GM04503 (cell line): Measurements from ENCODE around the gene CDC20B.

ENCODE experiments used
- DNase-seq: peaks from one replicate; pipeline ENCODE4 v3.0.0-alpha.2; 2012; ENCODE audit warnings: low read depth

CDC20B gene

GRCh38 chr5:55172937-55173686, at the start of gene CDC20B:
Gene CDC20B, minus strand, starts transcription at chr5:55173177. Its CDS starts 177 bp downstream, at chr5:55173000.
- no peak for DNase-seq

- no peak for DNase-seq
Measured at GRCh38 chr5:55222092-55222984, 49.4 kb upstream of the CDC20B start.

- no peak for DNase-seq
Measured at GRCh38 chr5:55220433-55221185, 47.6 kb upstream of the CDC20B start.

- no peak for DNase-seq
Measured at GRCh38 chr5:55219770-55220169, 46.8 kb upstream of the CDC20B start.

GRCh38 chr5:55218967-55219366, 46.0 kb upstream of the CDC20B start:
- no peak for DNase-seq

GRCh38 chr5:55211184-55211874, 38.4 kb upstream of the CDC20B start:
- no peak for DNase-seq

- no peak for DNase-seq
Measured at GRCh38 chr5:55205001-55205400, 32.0 kb upstream of the CDC20B start.

- no peak for DNase-seq
Measured at GRCh38 chr5:55191165-55191564, 18.2 kb upstream of the CDC20B start.

- DNase-seq = no peak
Measured at GRCh38 chr5:55188656-55189540, 15.9 kb upstream of the CDC20B start.

- no peak for DNase-seq
Measured at GRCh38 chr5:55187370-55187769, 14.4 kb upstream of the CDC20B start.

GRCh38 chr5:55180016-55180415, 7.0 kb upstream of the CDC20B start:
- no peak for DNase-seq

- no peak for DNase-seq
Measured at GRCh38 chr5:55177078-55177477, 4.1 kb upstream of the CDC20B start.

GRCh38 chr5:55176176-55176818, 3.3 kb upstream of the CDC20B start:
- no peak for DNase-seq

- DNase-seq = no peak
Measured at GRCh38 chr5:55175781-55176175, 2.8 kb upstream of the CDC20B start.

GRCh38 chr5:55173687-55174230, 782 bp upstream of the CDC20B start:
- DNase-seq = no peak

GRCh38 chr5:55172051-55172899, 702 bp downstream of the CDC20B start:
- DNase-seq = peak; percentile 22

GRCh38 chr5:55171471-55171870, 1.5 kb downstream of the CDC20B start:
- no peak for DNase-seq

- DNase-seq = no peak
Measured at GRCh38 chr5:55162666-55163065, 10.3 kb downstream of the CDC20B start.
